ENCODE data around the gene MAVS.

- no peak for TF ChIP-seq CTCF (IDR thresholded peaks at IDR 0.05; ENCODE audit: low read depth, low read length)
- no peak for TF ChIP-seq EZH2phosphoT487 (IDR thresholded peaks at IDR 0.05; ENCODE audit: low read depth)
These were observed 64.2 kb downstream of the MAVS start for GRCh38 chr20:3910853-3911252.

All from OCI-LY3 (cell line).